ENCODE results near the gene MYH1.

DNA sequence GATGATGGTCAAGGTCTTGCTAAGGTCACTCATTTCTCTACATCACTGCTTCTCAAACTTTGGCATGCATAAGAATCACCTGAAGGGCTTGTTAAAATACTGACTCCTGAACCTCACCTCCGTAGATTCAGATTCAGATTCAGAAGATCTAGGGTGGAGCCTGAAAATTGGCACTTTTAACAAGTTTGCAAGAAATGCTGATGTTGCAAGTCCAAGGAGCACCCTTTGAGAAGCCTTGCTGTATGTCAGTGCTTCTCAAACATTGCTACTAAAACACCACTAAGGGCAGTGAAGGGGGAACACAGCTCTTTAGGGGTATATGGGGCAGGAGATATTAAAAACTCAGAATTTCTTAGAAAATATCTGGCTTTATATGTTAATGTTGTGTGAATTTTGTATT is 13.7 kb upstream of the MYH1 start:
- TF ChIP-seq CTCF (IDR thresholded peaks at IDR 0.05 in 4 of 5, conservative IDR thresholded peaks at IDR 0.05 in 1 of 5) (no peak), POLR2A (IDR thresholded peaks at IDR 0.05) (no peak)
